Activated T-cell treated with anti-CD3 and anti-CD28 coated beads, Interleukin-2, amount 50 U/mL, for 72 hours (primary cell): ENCODE results near the gene ARHGEF16. TPM values are rescaled to one million over a fixed set of nuclear protein-coding genes. Genes with fewer than 3 reads are reported as not detected.

Source experiments
- ATAC-seq, 2 donors: fragments of 150-1000 bp; cut with Tn5 transposase; replicated peaks in 1 of 2; 2 replicates each; pipeline ENCODE4 v1.10.0; 2021; ENCODE audit warnings: moderate library complexity in 2 of 2, mild to moderate bottlenecking in 1 of 2
- DNase-seq, 2 donors: peaks; one replicate each; pipeline ENCODE4 v3.0.0; 2021 to 2022; ENCODE audit warnings: mixed read lengths in 1 of 2
- H3K27ac Mint-ChIP-seq: one replicate; pipeline ENCODE4 v1.8.0; 2022; ENCODE audit warnings: mild to moderate bottlenecking, moderate library complexity, mixed read lengths
- H3K27me3 Mint-ChIP-seq: one replicate; pipeline ENCODE4 v1.8.0; 2022; ENCODE audit warnings: low read depth, mixed read lengths
- H3K36me3 Mint-ChIP-seq, 2 donors: one replicate each; pipeline ENCODE4 v1.8.0; 2022; ENCODE audit warnings: mixed read lengths in 2 of 2, mild to moderate bottlenecking in 1 of 2; ENCODE audit not compliant: insufficient read depth in 2 of 2
- H3K4me1 Mint-ChIP-seq: one replicate; pipeline ENCODE4 v1.8.0; 2022; ENCODE audit warnings: low read depth, mixed read lengths
- H3K4me3 Mint-ChIP-seq, 2 donors: one replicate each; pipeline ENCODE4 v1.8.0; 2022; ENCODE audit warnings: mild to moderate bottlenecking in 2 of 2, mixed read lengths in 2 of 2, moderate library complexity in 2 of 2
- H3K9me3 Mint-ChIP-seq, 2 donors: one replicate each; pipeline ENCODE4 v1.8.0; 2022; ENCODE audit warnings: mixed read lengths in 2 of 2
- total RNA-seq, 2 donors: library from RNA; stranded (reverse); gene quantifications; one replicate each; pipeline ENCODE4 v1.2.3, GENCODE V29; 2022

The ARHGEF16 gene
- total RNA-seq, 2 donors from 2014 or later = 0.14 TPM; not detected in 1

DNA sequence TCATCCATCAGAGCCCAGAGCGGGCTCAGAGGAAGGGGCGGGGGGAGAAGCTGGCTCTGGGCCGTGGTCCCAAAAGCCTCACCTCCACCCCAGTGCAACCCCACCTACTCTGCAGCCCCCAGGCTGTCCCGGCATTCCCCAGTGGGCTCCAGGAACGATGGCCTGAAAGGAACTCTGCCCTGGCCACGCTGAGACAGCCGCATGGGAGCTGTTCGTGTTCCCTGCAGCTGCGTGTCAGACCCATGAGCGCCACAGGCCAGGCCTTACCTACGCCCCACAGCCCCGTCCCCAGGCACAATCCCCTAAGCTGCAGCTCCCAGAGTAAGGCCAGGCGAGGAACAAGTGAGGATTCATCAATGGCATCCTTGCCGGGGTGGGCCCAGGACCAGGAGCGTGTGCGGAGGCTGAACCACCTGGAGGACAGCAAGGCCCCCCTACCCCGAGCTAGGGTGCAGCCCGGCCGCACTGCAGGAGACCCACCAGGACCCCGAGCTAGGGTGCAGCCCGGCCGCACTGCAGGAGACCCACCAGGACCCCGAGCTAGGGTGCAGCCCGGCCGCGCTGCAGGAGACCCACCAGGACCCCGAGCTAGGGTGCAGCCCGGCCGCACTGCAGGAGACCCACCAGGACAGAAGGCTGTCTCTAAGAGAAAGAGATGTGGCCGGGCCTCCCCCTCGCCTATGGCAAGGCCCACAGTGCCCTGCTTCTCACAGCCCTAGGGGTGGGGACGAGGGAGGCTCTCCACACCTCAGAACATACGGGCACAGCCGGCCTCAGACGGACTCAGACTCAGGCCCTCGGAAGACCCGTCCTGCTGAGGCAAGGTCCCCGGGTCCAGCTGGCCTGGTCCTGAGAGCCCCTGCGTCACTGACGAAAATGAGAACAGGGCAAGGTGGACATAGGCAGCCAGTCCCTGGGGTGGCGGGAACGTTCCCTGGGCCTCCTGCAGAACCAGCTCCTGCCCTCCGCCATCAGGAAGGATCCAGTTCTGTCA is 26.5 kb upstream of the ARHGEF16 start:
- no peaks in the 10 kb centered on the region for H3K36me3 Mint-ChIP-seq
- DNase-seq = no peak
- no peak for ATAC-seq
- H3K27ac Mint-ChIP-seq = no peak overlapping the region
- H3K4me3 Mint-ChIP-seq = no peak overlapping the region
- H3K27me3 Mint-ChIP-seq = no peaks in the 10 kb centered on the region
- no peaks in the 10 kb centered on the region for H3K9me3 Mint-ChIP-seq
- H3K4me1 Mint-ChIP-seq = no peaks in the 10 kb centered on the region

GRCh38 chr1:3428899-3429298 is 25.6 kb upstream of the ARHGEF16 start:
- Mint-ChIP-seq H3K27ac (no peak overlapping the region), H3K4me1 (no peaks in the 10 kb centered on the region), H3K36me3 (no peaks in the 10 kb centered on the region), H3K27me3 (no peaks in the 10 kb centered on the region), H3K9me3 (no peaks in the 10 kb centered on the region), H3K4me3 (no peak overlapping the region)
- DNase-seq (no peak), ATAC-seq (no peak)

DNA sequence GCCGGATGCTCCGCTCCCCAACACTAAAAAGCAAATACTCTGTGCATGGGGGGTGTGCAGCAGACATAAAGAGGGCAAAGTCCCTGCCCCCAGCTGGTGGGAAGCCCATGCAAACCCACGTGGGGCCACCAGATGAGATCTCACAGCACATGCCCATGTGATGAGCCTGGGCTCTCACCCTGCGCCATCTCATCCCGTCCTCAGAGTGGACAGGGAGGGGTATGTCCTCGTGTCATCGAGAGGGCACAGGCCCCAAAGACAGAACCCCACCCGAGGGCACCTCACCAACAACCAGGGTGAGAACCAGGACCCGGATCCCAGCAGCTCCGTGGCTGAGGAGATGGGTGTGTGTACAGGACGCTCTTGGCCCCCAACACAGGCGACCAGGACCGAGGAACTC is 25.1 kb upstream of the ARHGEF16 start:
- no peak overlapping the region for H3K4me3 Mint-ChIP-seq
- H3K9me3 Mint-ChIP-seq = no peaks in the 10 kb centered on the region

GRCh38 chr1:3429766-3430165 is 24.7 kb upstream of the ARHGEF16 start:
- no peak overlapping the region for H3K27ac Mint-ChIP-seq
- DNase-seq (no peak), ATAC-seq (no peak)
- no peaks in the 10 kb centered on the region for H3K9me3 Mint-ChIP-seq
- H3K27me3 Mint-ChIP-seq = no peaks in the 10 kb centered on the region
- H3K36me3 Mint-ChIP-seq = no peaks in the 10 kb centered on the region
- H3K4me3 Mint-ChIP-seq = no peak overlapping the region
- no peaks in the 10 kb centered on the region for H3K4me1 Mint-ChIP-seq

More for the DNA sequence above, 25.1 kb upstream of the ARHGEF16 start:
- no peak for DNase-seq
- no peaks in the 10 kb centered on the region for H3K4me1 Mint-ChIP-seq
- no peaks in the 10 kb centered on the region for H3K27me3 Mint-ChIP-seq
- H3K27ac Mint-ChIP-seq = no peak overlapping the region
- no peak for ATAC-seq
- H3K36me3 Mint-ChIP-seq = no peaks in the 10 kb centered on the region

DNA sequence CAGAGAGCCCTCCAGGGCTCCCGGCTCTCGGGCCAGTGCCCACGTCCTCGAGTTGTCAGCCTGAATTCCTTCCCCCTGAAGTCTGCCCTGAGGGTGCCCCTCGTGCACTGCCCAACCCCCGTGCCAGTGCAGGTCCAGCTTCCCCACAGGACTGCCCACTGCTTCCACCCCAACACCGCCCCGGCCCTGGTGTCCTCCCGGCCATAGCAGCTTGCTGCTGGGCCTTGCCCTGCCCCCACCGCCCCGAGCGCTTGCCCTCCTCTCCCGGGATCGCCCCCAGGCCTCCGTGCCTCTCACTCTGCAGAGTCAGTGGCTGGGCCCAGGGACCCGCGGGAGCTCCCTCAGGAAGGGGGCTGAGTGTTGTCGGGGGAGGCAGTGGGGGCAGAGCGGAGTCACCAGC is 24.1 kb upstream of the ARHGEF16 start:
- H3K27ac Mint-ChIP-seq = no peak overlapping the region
- no peak for DNase-seq
- no peak for ATAC-seq
- H3K4me3 Mint-ChIP-seq = no peak overlapping the region
- no peaks in the 10 kb centered on the region for H3K36me3 Mint-ChIP-seq
- no peaks in the 10 kb centered on the region for H3K9me3 Mint-ChIP-seq
- no peaks in the 10 kb centered on the region for H3K27me3 Mint-ChIP-seq
- H3K4me1 Mint-ChIP-seq = no peaks in the 10 kb centered on the region

GRCh38 chr1:3430820-3431219 is 23.6 kb upstream of the ARHGEF16 start:
- DNase-seq (no peak), ATAC-seq (no peak)
- Mint-ChIP-seq H3K4me3 (no peak overlapping the region), H3K27ac (no peak overlapping the region), H3K4me1 (no peaks in the 10 kb centered on the region), H3K27me3 (no peaks in the 10 kb centered on the region), H3K9me3 (no peaks in the 10 kb centered on the region), H3K36me3 (no peaks in the 10 kb centered on the region)

GRCh38 chr1:3431266-3431665 is 23.2 kb upstream of the ARHGEF16 start:
- Mint-ChIP-seq H3K4me1 (no peaks in the 10 kb centered on the region), H3K9me3 (no peaks in the 10 kb centered on the region), H3K4me3 (no peak overlapping the region), H3K36me3 (no peaks in the 10 kb centered on the region), H3K27me3 (no peaks in the 10 kb centered on the region), H3K27ac (no peak overlapping the region)
- ATAC-seq (no peak), DNase-seq (no peak)

DNA sequence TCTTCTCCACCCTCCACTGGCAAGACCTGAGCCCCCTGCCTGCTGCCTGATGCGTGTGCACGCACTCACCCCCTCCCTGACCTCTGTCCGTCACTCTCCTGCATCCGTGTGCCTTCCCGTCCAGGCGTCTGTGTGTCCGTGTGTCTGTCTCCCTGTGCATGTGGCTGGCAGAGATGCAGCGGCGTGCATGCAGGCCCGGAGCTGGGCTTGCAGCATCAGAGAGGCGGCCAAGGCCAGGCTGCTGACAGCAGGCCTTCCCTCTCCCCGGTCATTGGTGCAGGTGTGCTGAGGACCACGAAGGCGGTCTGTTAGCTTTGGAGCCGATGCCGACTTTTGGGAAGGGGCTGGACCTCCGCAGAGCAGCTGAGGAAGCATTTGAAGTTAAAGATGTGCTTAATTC is 22.8 kb upstream of the ARHGEF16 start:
- no peak overlapping the region for H3K27ac Mint-ChIP-seq
- DNase-seq (no peak), ATAC-seq (no peak)
- H3K4me3 Mint-ChIP-seq = no peak overlapping the region
- H3K36me3 Mint-ChIP-seq = no peaks in the 10 kb centered on the region
- H3K9me3 Mint-ChIP-seq = no peaks in the 10 kb centered on the region
- H3K27me3 Mint-ChIP-seq = no peaks in the 10 kb centered on the region
- no peaks in the 10 kb centered on the region for H3K4me1 Mint-ChIP-seq

DNA sequence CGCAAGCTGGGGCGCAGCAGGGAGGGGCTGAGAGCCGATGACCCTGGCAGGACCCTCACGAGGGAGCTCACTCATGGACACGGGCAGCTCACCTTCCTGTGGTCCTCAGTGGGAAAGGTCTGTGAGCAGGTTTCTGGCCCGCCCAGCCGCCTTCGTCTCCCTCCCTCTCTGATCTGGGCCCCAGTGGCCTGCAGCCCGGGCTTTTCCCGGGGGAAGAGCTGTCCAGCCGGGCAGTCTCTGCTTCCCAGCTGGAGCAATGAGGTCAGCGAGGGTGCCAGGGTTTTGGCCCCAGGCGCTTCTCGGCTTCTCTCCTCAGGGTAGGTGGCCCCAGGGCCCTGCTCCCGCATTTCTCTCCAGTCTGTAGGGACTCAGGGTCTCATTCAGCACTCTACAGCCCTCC is 22.2 kb upstream of the ARHGEF16 start:
- Mint-ChIP-seq H3K27ac (no peak overlapping the region), H3K9me3 (no peaks in the 10 kb centered on the region), H3K4me1 (no peaks in the 10 kb centered on the region), H3K4me3 (no peak overlapping the region), H3K36me3 (no peaks in the 10 kb centered on the region), H3K27me3 (no peaks in the 10 kb centered on the region)
- DNase-seq (no peak), ATAC-seq (no peak)

- no peaks in the 10 kb centered on the region for H3K4me1 Mint-ChIP-seq
- no peaks in the 10 kb centered on the region for H3K27me3 Mint-ChIP-seq
- no peak overlapping the region for H3K4me3 Mint-ChIP-seq
- no peaks in the 10 kb centered on the region for H3K9me3 Mint-ChIP-seq
- H3K36me3 Mint-ChIP-seq = no peaks in the 10 kb centered on the region
- H3K27ac Mint-ChIP-seq = no peak overlapping the region
- ATAC-seq = no peak
- DNase-seq = no peak
These were observed 21.4 kb upstream of the ARHGEF16 start for GRCh38 chr1:3433076-3433475.

DNA sequence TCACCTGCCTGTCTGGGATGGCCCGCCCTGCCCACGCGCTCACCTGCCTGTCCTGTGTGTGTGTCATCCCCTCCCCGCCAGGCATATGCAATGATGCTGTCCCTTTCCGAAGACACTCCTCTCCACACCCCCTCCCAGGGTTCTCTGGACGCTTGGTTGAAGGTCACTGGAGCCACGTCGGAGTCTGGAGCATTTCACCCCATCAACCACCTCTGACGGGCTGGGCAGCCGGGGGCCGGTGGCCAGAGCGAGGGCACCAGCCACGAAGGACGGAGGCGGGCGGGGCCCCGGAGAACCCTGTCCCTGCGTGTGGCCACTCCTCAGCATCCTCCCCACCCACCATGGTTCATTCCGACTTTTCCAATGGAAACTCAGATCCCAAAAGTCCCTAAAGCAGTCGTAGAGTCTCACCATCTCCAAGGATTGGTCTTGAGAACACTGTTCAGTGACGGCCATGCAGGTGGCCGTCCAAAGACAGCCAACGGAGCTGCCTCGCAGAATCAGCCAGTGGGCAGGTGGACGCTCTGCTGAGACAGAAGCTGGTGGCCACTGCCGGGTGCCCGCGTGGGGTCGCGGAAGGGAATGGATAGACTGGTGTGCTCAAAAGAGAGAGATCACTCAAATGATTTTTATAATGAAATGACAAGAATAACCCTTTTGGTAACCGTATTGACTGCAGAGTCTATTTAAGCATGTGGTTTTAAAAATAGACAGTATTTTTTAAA is 20.7 kb upstream of the ARHGEF16 start:
- no peak overlapping the region for H3K4me3 Mint-ChIP-seq
- H3K4me1 Mint-ChIP-seq = no peaks in the 10 kb centered on the region
- DNase-seq (no peak), ATAC-seq (no peak)
- H3K27ac Mint-ChIP-seq = no peak overlapping the region
- no peaks in the 10 kb centered on the region for H3K9me3 Mint-ChIP-seq
- H3K36me3 Mint-ChIP-seq = no peaks in the 10 kb centered on the region
- no peaks in the 10 kb centered on the region for H3K27me3 Mint-ChIP-seq

DNA sequence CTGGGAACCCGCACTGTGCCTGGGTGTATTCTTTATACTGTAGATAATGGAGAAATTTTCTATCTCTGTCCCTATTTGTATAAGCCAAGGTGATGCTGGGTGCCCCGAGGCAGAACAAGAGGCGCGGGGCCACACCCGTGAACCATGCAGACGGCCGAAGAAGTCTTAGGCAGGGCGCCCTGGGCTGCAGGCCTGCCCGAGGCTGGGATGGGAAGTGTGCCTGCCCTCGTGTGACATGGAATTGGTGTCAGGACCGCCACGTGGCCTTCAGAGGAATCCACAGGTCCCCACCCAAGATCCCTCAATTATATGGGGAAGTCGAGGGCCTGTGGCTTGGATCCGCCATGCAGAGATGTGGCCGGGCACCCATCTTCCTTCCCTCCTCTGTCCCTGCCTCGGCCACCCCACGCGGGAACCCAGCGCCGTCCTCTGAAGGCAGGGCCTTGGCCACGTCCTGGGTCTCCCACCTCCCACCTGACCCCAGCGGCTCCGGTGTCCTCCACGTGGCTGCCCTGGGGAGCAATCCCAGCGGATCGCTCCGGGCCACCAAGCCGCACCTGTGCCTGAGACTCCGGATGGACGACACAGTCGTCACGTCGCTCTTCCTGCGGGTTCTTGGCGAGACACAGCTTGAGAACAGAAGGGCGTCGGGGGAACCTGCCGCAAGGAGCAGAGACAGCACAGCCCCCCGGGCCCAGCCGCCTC is 19.9 kb upstream of the ARHGEF16 start:
- ATAC-seq = no peak
- no peaks in the 10 kb centered on the region for H3K4me1 Mint-ChIP-seq
- DNase-seq = no peak
- no peaks in the 10 kb centered on the region for H3K27me3 Mint-ChIP-seq
- no peak overlapping the region for H3K4me3 Mint-ChIP-seq
- H3K9me3 Mint-ChIP-seq = no peaks in the 10 kb centered on the region
- H3K36me3 Mint-ChIP-seq = no peaks in the 10 kb centered on the region
- no peak overlapping the region for H3K27ac Mint-ChIP-seq

GRCh38 chr1:3435666-3436065 is 18.8 kb upstream of the ARHGEF16 start:
- H3K36me3 Mint-ChIP-seq = no peaks in the 10 kb centered on the region
- no peak for ATAC-seq
- H3K4me3 Mint-ChIP-seq = no peak overlapping the region
- no peaks in the 10 kb centered on the region for H3K9me3 Mint-ChIP-seq
- no peaks in the 10 kb centered on the region for H3K27me3 Mint-ChIP-seq
- H3K4me1 Mint-ChIP-seq = no peaks in the 10 kb centered on the region
- H3K27ac Mint-ChIP-seq = no peak overlapping the region
- DNase-seq = no peak
